B cell (primary cell): Measurements from ENCODE around the gene TXLNA. TPM values are rescaled to one million over a fixed set of nuclear protein-coding genes. Genes with fewer than 3 reads are reported as not detected.
A peak's percentile ranks its signal among the peaks of the same experiment; 100 is the strongest.

Source experiments
- ATAC-seq: fragments of 200-7000 bp; cut with Tn5 transposase; one replicate; pipeline ENCODE4 v1.10.0; 2021; ENCODE audit warnings: low read depth, mild to moderate bottlenecking, moderate number of reproducible peaks, moderate library complexity
- CTCF ChIA-PET: fragments of 350-600 bp; sonication (Branson Sonifier 250); formaldehyde crosslinking; loops from one replicate; lab custom pipeline; 2021; ENCODE audit warnings: antibody characterized with exemption, inconsistent platforms; lab: Charles Lee
- POLR2A ChIA-PET: fragments of 350-600 bp; sonication (Branson Sonifier 250); formaldehyde crosslinking; loops from one replicate; lab custom pipeline; 2021; ENCODE audit warnings: antibody characterized with exemption; lab: Charles Lee
- DNase-seq: peaks from one replicate; pipeline ENCODE4 v3.0.0; 2013
- H2AFZ ChIP-seq: 2 replicates; pipeline ENCODE4 v1.6.1; 2012; ENCODE audit warnings: mild to moderate bottlenecking, low read depth, low read length; ENCODE audit not compliant: insufficient read depth, poor library complexity, severe bottlenecking
- H3K27ac ChIP-seq, 2 donors: 1 replicate in 1 of 2; 2 replicates in 1 of 2; pipeline ENCODE4 v1.5.1; 2012 to 2013; ENCODE audit warnings: low read length in 2 of 2, mild to moderate bottlenecking in 2 of 2, moderate library complexity in 1 of 2
- H3K27me3 ChIP-seq, 4 experiments: fragments of 200-600 bp in 1 of 4; sonication (generic) in 1 of 4; replicated peaks in 1 of 4; 1 replicate in 2 of 4; 2 replicates in 2 of 4; pipeline versions ENCODE4 v1.6.1 to v1.7.0; 2013 to 2016; ENCODE audit warnings: low read length in 3 of 4, mild to moderate bottlenecking in 2 of 4, mixed read lengths in 1 of 4, moderate library complexity in 1 of 4; ENCODE audit not compliant: insufficient read depth in 4 of 4, control insufficient read depth in 3 of 4; ENCODE audit errors: control extremely low read depth in 1 of 4
- H3K36me3 ChIP-seq, 2 experiments: replicated peaks in 1 of 2; 1 replicate in 1 of 2; 2 replicates in 1 of 2; pipeline versions ENCODE4 v1.6.1 to v1.7.1; 2013; ENCODE audit warnings: low read length in 1 of 2; ENCODE audit not compliant: insufficient read depth in 2 of 2, control insufficient read depth in 1 of 2; ENCODE audit errors: control extremely low read depth in 1 of 2, extremely low read depth in 1 of 2
- H3K4me1 ChIP-seq, 2 donors: fragments of 200-600 bp in 1 of 2; sonication (generic) in 1 of 2; 1 replicate in 1 of 2; 2 replicates in 1 of 2; pipeline versions ENCODE4 v1.5.1 to v1.6.1; 2013 to 2017; ENCODE audit warnings: low read length in 2 of 2; ENCODE audit not compliant: control insufficient read depth in 2 of 2, insufficient read depth in 2 of 2
- H3K4me2 ChIP-seq: replicated peaks from 2 replicates; pipeline ENCODE3; 2012; ENCODE audit warnings: mild to moderate bottlenecking, low read depth, low read length; ENCODE audit not compliant: poor library complexity, severe bottlenecking
- H3K4me3 ChIP-seq, 5 experiments: fragments of 200-600 bp in 1 of 5; sonication (generic) in 1 of 5; 1 replicate in 3 of 5; 2 replicates in 2 of 5; pipeline versions ENCODE4 v1.5.1 to v1.7.0; 2011 to 2016; ENCODE audit warnings: low read length in 4 of 5, mild to moderate bottlenecking in 4 of 5, low read depth in 2 of 5, control low read depth in 1 of 5, moderate library complexity in 1 of 5; ENCODE audit not compliant: insufficient read depth in 1 of 5; ENCODE audit errors: control extremely low read depth in 1 of 5, extremely low read depth in 1 of 5
- H3K79me2 ChIP-seq: fragments of 200-600 bp; sonication (generic); one replicate; pipeline ENCODE4 v1.6.0; 2016; ENCODE audit warnings: low read length; ENCODE audit not compliant: control insufficient read depth, insufficient read depth
- H3K9ac ChIP-seq: fragments of 200-600 bp; sonication (generic); 2 replicates; pipeline ENCODE4 v1.6.1; 2017; ENCODE audit warnings: mild to moderate bottlenecking, low read length, moderate library complexity
- H3K9me3 ChIP-seq, 3 donors: one replicate each; pipeline versions ENCODE4 v1.6.1 to v1.7.1; 2013; ENCODE audit warnings: low read length in 2 of 3; ENCODE audit not compliant: control insufficient read depth in 2 of 3, insufficient read depth in 1 of 3; ENCODE audit errors: control extremely low read depth in 1 of 3
- H4K20me1 ChIP-seq: 2 replicates; pipeline ENCODE4 v1.6.0; 2012; ENCODE audit warnings: mild to moderate bottlenecking, low read length; ENCODE audit not compliant: insufficient read depth, control insufficient read depth, poor library complexity, severe bottlenecking
- H3K27ac Mint-ChIP-seq: one replicate; pipeline ENCODE4 v1.8.0; 2021; ENCODE audit warnings: mixed read lengths
- H3K27me3 Mint-ChIP-seq: one replicate; pipeline ENCODE4 v1.8.0; 2021; ENCODE audit warnings: mixed read lengths
- H3K4me1 Mint-ChIP-seq: one replicate; pipeline ENCODE4 v1.8.0; 2021; ENCODE audit warnings: mixed read lengths
- H3K4me3 Mint-ChIP-seq: one replicate; pipeline ENCODE4 v1.8.0; 2021; ENCODE audit warnings: mixed read lengths
- H3K9me3 Mint-ChIP-seq: one replicate; pipeline ENCODE4 v1.8.0; 2022; ENCODE audit warnings: mixed read lengths; ENCODE audit not compliant: insufficient read depth
- CTCF ChIP-seq: fragments of 200-600 bp; IDR thresholded peaks from one replicate; pipeline ENCODE4 v1.8.0; 2022; ENCODE audit warnings: antibody characterized with exemption, mild to moderate bottlenecking
- EZH2 ChIP-seq: IDR thresholded peaks from 2 replicates; pipeline ENCODE4 v1.6.1; 2012; ENCODE audit warnings: borderline replicate concordance, low read depth, mild to moderate bottlenecking, moderate library complexity, low read length; ENCODE audit not compliant: insufficient read depth, poor library complexity, severe bottlenecking
- WGBS: methylation state at CpG from one replicate; pipeline ENCODE4 v1.1.5; 2013; ENCODE audit warnings: missing lambda C conversion rate; ENCODE audit not compliant: insufficient coverage; 5-methylcytosine and 5-hydroxymethylcytosine counted together
- intact Hi-C: fragments of 100-400 bp; cut with micrococcal nuclease; formaldehyde crosslinking; loops from one replicate; pipeline ENCODE4 v1.10.0; 2022
- polyA plus RNA-seq: library from polyadenylated mRNA; depleted of rRNA; stranded (reverse); fragments of >200 nt; gene quantifications from 2 replicates; pipeline ENCODE4 v1.2.3, GENCODE V29; 2012
- total RNA-seq, 2 donors: library from RNA; stranded (reverse); fragments of 120-200 nt in 1 of 2; gene quantifications; 1 replicate in 1 of 2; 2 replicates in 1 of 2; pipeline versions ENCODE4 v1.2.3 to v1.2.4, GENCODE V29; 2013 to 2022

The TXLNA gene
- total and polyA plus RNA-seq, 2 donors (not counting 1 experiment from before 2014, with no cell fraction given) = 23.0 to 38.3 TPM

- no peak for DNase-seq
- Histone ChIP-seq H3K4me2 (no peak overlapping the region), H3K27me3 (no peaks in the 10 kb centered on the region), H3K9me3 (no peaks in the 10 kb centered on the region), H2AFZ (no peak overlapping the region), H3K27ac (peak overlapping the region in 1 of 2 donors; percentile 88), H3K36me3 (peaks cover 2 to 28% of the 10 kb centered on the region in 2 experiments), H3K4me1 (peaks cover 12 to 29% of the 10 kb centered on the region in 2 donors), H4K20me1 (no peaks in the 10 kb centered on the region), H3K79me2 (no peaks in the 10 kb centered on the region), H3K9ac (no peak overlapping the region), H3K4me3 (no peak overlapping the region)
- Mint-ChIP-seq H3K4me1 (peaks cover 24% of the 10 kb centered on the region), H3K27ac (no peak overlapping the region), H3K9me3 (no peaks in the 10 kb centered on the region), H3K4me3 (no peak overlapping the region), H3K27me3 (no peaks in the 10 kb centered on the region)
- TF ChIP-seq EZH2 (no peak), CTCF (no peak)
- no peak for ATAC-seq
- POLR2A ChIA-PET = interaction anchor here (1.2 kb wide), 1 partner anchor 91 kb away, joined by 4 read pairs; the partner anchor contains the start of gene KPNA6
- CTCF ChIA-PET = interaction anchor here (1.0 to 3.9 kb wide), 3 partner anchors 17 to 39 kb away, joined by 3 to 20 read pairs (median 3); partner anchors contain the start of gene TXLNA
- WGBS = 95% methylated on average over 2 of the region's 4 CpGs
- intact Hi-C loops = no loop called here
These were observed 19.7 kb downstream of the TXLNA start for GRCh38 chr1:32199043-32199716.

GRCh38 chr1:32199717-32200072 is 20.2 kb downstream of the TXLNA start:
- H3K9me3 Mint-ChIP-seq = no peaks in the 10 kb centered on the region
- peaks cover 12 to 29% of the 10 kb centered on the region in 2 donors for H3K4me1 ChIP-seq

More at GRCh38 chr1:32199717-32200072, 20.2 kb downstream of the TXLNA start:
- intact Hi-C loops = loop anchor here (1.0 to 10.0 kb wide), 4 partner anchors 20 to 195 kb away; partner anchors contain the start of genes BSDC1, MARCKSL1, TMEM39B and TXLNA
- H3K4me1 Mint-ChIP-seq = peaks cover 29% of the 10 kb centered on the region
- H3K27ac Mint-ChIP-seq = no peak overlapping the region
- H3K4me3 ChIP-seq = peak overlapping the region in 1 of 5 experiments; percentile 84
- TF ChIP-seq CTCF = no peak
- TF ChIP-seq EZH2 = no peak
- peak overlapping the region; percentile 91 for H3K4me2 ChIP-seq
- DNase-seq (no peak), ATAC-seq (no peak)
- no peaks in the 10 kb centered on the region for H3K79me2 ChIP-seq
- CTCF ChIA-PET = interaction anchor here (1.0 to 3.9 kb wide), 6 partner anchors 16 to 137 kb away, joined by 3 to 20 read pairs (median 5); partner anchors contain the start of gene MARCKSL1
- H2AFZ ChIP-seq = peak overlapping the region; percentile 90
- POLR2A ChIA-PET = interaction anchor here (0.8 to 1.7 kb wide), 5 partner anchors 21 to 136 kb away, joined by 4 to 6 read pairs (median 4); partner anchors contain the start of genes HDAC1, KPNA6 and MARCKSL1
- no peaks in the 10 kb centered on the region for H3K27me3 ChIP-seq
- no peaks in the 10 kb centered on the region for H3K27me3 Mint-ChIP-seq
- H3K9ac ChIP-seq = no peak overlapping the region
- H3K27ac ChIP-seq = peak overlapping the region in 1 of 2 donors; percentile 88
- no peaks in the 10 kb centered on the region for H4K20me1 ChIP-seq
- H3K36me3 ChIP-seq = peaks cover 2 to 28% of the 10 kb centered on the region in 2 experiments
- H3K4me3 Mint-ChIP-seq = peak overlapping the region; percentile 88
- whole genome bisulfite sequencing = 91% methylated on average over 3 of the region's 6 CpGs
- H3K9me3 ChIP-seq = no peaks in the 10 kb centered on the region
